ENCODE measurements around the gene TRAK1.

Gene TRAK1

DNA sequence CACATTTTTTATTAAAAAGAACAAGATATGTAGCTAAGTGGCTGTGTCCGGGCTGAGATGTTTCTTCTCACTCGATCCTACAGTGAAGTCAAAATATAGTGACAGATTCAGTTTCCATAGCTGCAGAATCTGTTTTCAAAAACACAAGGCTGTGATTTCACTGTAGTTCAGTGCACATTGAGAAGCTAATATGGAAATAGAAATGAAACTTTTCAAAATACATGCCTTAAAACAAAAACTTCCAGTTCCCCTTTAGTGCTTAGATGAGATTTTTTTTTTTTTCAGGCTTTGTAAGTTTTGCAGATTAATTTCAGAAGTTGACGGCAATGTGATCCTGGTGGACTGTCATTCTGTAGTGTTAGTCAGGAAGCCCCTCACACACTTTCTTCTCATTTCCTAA lies 23.8 kb upstream of the TRAK1 start:
- H3K4me3 ChIP-seq (replicated peaks; ENCODE audit: low read depth, low read length), result no peak overlapping the region
- DNase-seq (ENCODE audit: low read depth), result peak; percentile 87
- TF ChIP-seq, protein P1, sequence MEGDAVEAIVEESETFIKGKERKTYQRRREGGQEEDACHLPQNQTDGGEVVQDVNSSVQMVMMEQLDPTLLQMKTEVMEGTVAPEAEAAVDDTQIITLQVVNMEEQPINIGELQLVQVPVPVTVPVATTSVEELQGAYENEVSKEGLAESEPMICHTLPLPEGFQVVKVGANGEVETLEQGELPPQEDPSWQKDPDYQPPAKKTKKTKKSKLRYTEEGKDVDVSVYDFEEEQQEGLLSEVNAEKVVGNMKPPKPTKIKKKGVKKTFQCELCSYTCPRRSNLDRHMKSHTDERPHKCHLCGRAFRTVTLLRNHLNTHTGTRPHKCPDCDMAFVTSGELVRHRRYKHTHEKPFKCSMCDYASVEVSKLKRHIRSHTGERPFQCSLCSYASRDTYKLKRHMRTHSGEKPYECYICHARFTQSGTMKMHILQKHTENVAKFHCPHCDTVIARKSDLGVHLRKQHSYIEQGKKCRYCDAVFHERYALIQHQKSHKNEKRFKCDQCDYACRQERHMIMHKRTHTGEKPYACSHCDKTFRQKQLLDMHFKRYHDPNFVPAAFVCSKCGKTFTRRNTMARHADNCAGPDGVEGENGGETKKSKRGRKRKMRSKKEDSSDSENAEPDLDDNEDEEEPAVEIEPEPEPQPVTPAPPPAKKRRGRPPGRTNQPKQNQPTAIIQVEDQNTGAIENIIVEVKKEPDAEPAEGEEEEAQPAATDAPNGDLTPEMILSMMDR (IDR thresholded peaks at IDR 0.05; ENCODE audit: low read length, missing control alignments), result no peak

DNA sequence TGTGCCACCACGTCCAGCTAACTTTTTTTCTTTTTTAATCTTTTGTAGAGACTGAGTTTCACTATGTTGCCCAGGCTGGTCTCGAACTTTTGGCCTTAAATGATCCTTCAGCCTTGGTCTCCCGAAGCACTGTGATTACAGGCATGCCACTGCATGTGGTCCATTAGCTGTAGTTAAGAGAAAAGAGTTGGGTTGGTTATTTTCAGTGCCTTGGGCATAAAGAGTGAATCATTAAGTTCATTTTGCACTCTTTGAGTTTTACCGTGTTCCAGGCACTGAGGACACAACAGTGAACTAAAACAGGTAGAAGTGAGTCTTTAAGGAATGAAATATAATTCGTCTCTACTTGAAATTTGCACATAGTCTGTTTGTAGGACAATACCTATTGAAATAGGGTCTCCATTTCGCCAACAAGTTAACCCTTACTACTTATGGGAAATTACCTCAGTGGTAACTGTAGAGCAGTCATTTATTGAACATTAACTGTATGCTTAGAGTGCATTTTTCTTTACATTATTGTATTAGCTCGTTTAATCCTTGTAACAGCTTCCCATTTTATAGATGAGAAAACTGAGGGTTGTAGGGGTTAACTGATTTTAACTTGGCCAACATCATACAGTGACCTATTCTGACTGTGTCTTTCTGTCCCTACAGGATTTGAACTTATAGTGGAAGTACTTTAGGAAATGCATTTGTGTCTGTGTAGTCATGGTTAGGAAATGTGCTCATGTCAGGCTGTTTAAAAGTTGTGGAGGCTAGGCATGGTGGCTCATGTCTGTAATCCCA lies 22.7 kb upstream of the TRAK1 start:
- H3K4me3 ChIP-seq (replicated peaks; ENCODE audit: low read depth, low read length), result no peak overlapping the region
- TF ChIP-seq, protein P1 (IDR thresholded peaks at IDR 0.05; ENCODE audit: low read length, missing control alignments), result no peak
- DNase-seq (ENCODE audit: low read depth), result no peak

DNA sequence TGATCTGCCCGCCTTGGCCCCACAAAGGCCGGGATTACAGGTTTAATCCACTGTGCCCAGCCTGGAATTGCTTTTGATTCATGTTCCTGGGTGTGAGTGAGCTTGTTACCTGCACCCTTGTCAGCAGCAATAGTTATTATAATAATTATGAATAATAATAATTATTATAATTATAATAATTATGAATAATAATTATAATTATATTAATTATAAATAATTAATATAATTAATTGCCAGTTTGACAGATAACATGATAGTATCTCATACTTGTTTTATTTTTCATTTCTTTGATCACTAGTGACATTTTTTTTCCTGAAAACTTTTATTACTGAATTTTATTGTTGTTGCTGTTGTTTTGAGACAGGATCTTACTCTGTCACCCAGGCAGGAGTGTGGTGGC lies 21.1 kb upstream of the TRAK1 start:
- TF ChIP-seq, protein P1 (IDR thresholded peaks at IDR 0.05; ENCODE audit: low read length, missing control alignments), result no peak
- H3K4me3 ChIP-seq (replicated peaks; ENCODE audit: low read depth, low read length), result no peak overlapping the region
- DNase-seq (ENCODE audit: low read depth), result no peak

DNA sequence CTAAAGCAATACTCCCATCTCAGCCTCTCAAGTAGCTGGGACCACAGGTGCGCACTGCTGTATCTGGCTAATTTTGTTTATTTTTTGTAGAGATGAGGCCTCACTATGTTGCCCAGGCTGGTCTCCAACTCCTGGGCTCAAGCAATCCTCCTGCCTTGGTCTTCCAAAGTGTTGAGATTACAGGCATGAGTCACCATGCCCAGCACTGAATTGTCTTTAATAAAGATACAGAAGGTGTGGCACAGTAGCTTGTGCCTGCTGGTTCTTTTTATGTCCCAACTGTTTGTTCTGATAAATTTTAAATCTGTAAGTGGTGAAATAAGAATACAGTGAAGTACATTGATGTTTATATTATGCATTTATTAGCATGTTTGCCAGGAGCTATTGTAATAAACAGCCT lies 20.6 kb upstream of the TRAK1 start:
- TF ChIP-seq, protein P1 (IDR thresholded peaks at IDR 0.05; ENCODE audit: low read length, missing control alignments), result no peak
- no peak for DNase-seq (ENCODE audit: low read depth)
- no peak overlapping the region for H3K4me3 ChIP-seq (replicated peaks; ENCODE audit: low read depth, low read length)

DNA sequence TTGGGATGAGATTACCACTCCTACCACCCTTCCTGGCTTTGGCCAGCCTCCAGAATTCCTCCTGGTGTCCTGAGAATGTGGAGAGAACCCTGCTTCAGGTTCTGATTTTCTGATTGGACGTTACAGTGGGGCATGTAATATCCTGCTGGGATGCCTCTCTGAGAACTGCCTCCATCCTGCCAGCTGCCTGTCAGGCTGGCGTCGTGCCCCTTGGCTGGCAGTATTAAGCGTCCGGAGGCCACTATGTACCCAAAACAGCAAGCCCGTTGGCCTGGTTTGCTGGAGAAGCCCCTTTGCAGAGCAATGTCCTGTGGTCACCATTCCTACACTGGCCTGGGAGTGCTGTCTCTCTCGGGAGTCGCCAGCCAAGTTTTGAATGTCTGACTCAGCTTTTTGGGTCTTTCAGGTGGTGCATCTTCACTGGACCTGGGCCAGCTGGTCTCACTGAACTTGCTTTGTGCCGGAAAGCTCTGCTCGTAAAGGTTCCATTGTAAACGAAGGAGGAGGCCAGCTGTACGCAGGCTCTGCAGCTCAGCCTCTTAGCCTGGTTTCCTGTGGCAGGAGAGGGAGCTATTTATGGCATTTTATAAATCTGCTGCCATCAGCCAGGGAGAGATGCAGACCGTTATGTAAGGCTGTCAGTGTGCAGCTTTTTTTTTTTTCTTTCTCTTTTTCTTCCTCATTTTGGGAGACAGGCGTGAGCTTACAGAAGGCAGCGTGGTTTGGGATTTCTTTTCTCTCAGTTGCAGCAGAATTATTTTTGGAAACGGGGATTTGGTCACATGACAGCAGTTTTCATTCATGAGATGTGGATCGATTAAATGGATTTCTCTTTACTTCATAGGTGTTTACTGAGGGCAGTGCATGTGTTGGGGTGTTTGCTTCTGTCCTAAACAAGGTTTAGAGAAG lies 19.0 kb upstream of the TRAK1 start:
- TF ChIP-seq, protein P1 (IDR thresholded peaks at IDR 0.05; ENCODE audit: low read length, missing control alignments), result peak; percentile 10
- peak; percentile 90 for DNase-seq (ENCODE audit: low read depth)
- H3K4me3 ChIP-seq (replicated peaks; ENCODE audit: low read depth, low read length), result peak overlapping the region; percentile 33

DNA sequence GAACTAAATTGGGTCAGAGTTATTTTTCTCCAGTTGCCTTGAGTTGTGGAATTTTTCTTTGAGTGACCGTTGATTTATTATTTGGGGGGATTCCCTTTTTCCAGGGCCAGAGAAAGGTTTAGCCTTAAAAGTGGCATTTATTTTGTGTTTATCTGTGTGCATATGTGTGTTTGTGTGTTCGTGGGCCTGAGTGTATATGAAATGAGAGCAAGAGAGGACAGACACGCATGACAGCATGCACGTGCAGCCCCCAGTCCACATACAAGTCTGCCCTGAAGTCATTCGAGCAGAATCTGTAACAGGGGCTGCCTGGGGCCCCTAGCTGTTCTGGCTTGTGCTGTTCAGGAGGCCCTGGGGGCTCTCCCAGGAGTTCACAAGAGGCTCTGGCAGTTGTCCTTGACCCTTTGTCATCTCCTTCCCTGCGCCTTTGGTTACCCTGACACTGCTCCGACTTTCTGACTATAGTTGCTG lies 18.3 kb upstream of the TRAK1 start:
- TF ChIP-seq, protein P1 (IDR thresholded peaks at IDR 0.05; ENCODE audit: low read length, missing control alignments), result no peak
- H3K4me3 ChIP-seq (replicated peaks; ENCODE audit: low read depth, low read length), result peak overlapping the region; percentile 33
- no peak for DNase-seq (ENCODE audit: low read depth)

Data from fibroblast of pulmonary artery (primary cell).